Left lung (tissue), 10 donors: ENCODE results near the gene EEA1. TPM values are rescaled to one million over a fixed set of nuclear protein-coding genes. Genes with fewer than 3 reads are reported as not detected.

ENCODE experiments used
- ATAC-seq: fragments of 200-7000 bp; cut with Tn5 transposase; one replicate; pipeline ENCODE4 v1.9.1; 2020; ENCODE audit warnings: moderate library complexity
- DNase-seq, 4 donors: peaks; one replicate each; pipeline ENCODE4 v3.0.0-alpha.2; 2013 to 2020
- H3K27ac ChIP-seq, 2 donors: fragments of 200-600 bp; sonication (generic) in 1 of 2; one replicate each; pipeline versions ENCODE4 v1.5.0 to v1.8.0; 2020 to 2021
- H3K27me3 ChIP-seq, 2 donors: fragments of 200-600 bp; sonication (generic) in 1 of 2; one replicate each; pipeline versions ENCODE4 v1.5.0 to v1.8.0; 2020 to 2021
- H3K36me3 ChIP-seq, 2 donors: fragments of 200-600 bp; sonication (generic) in 1 of 2; one replicate each; pipeline versions ENCODE4 v1.5.0 to v1.8.0; 2020 to 2021
- H3K4me1 ChIP-seq, 2 donors: fragments of 200-600 bp; one replicate each; pipeline ENCODE4 v1.8.0; 2021
- H3K4me3 ChIP-seq, 2 donors: fragments of 200-600 bp; sonication (generic) in 1 of 2; one replicate each; pipeline versions ENCODE4 v1.5.0 to v1.8.0; 2020 to 2021; ENCODE audit warnings: mild to moderate bottlenecking in 1 of 2
- H3K9me3 ChIP-seq, 2 donors: fragments of 200-600 bp; sonication (generic) in 1 of 2; one replicate each; pipeline versions ENCODE4 v1.5.0 to v1.8.0; 2020 to 2021
- intact Hi-C, 2 donors: fragments of 100-400 bp; cut with DNase I; formaldehyde crosslinking; loops; one replicate each; pipeline versions ENCODE4 v1.11.2 to v1.14.2; 2022
- polyA plus RNA-seq, 6 donors: library from polyadenylated mRNA; unstranded; fragments of 120-200 nt; gene quantifications; one replicate each; pipeline ENCODE4 v1.2.1, GENCODE V29; 2013; ENCODE audit not compliant: insufficient read length in 6 of 6
- total RNA-seq, 2 donors: library from RNA; stranded (reverse); fragmentation: NEBNext Ultra II Directional; extraction: Animal tissue kit (Norgen Biotek cat#: 25700); gene quantifications; one replicate each; pipeline ENCODE4 v1.2.1, GENCODE V29; 2021
- TF ChIP-seq, protein P1 (sequence below), 2 donors: fragments of 200-600 bp; sonication (generic) in 1 of 2; IDR thresholded peaks; one replicate each; pipeline versions ENCODE4 v1.5.0 to v1.8.0; 2021; ENCODE audit warnings: antibody characterized with exemption in 2 of 2
- donor health status: DM: no; HTN: yes; CAD: no.
- donor health status: DM: no; HTN: no; CAD: no.

Gene EEA1
- total and polyA plus RNA-seq, 8 donors: 15.8 to 34.6 (median 20.4) TPM

DNA sequence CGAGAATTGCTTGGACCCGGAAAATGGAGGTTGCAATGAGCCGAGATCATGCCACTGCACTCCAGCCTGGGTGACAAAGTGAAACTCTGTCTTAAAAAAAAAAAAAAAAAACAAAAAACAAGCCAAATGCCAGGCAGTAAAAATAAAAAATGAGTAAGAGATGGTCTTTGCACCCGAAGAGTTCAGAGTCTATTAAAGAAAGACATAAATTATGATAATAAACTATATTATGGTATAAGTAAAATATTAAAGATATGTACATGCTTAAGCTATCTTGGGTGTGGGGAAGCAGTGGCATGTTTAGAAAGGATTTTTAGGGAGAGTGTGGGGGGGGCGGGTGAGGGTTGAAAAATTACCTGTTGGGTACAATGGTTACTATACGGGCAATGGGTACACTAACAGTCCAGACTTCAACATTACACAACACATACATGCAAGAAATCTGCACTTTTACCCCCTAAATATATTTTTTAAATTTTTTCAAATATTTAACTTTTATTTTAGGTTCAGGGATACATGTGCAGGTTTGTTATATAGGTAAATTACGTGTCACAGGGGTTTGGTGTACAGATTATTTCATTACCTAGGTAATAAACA, 99.3 kb downstream of the EEA1 start:
- ATAC-seq (no peak), DNase-seq (no peak)
- intact Hi-C loops: no loop called here
- H3K4me3 ChIP-seq: no peak overlapping the region
- peaks cover 0 to 51% of the 10 kb centered on the region in 2 donors for H3K36me3 ChIP-seq
- no peaks in the 10 kb centered on the region for H3K27me3 ChIP-seq
- TF ChIP-seq, protein P1, sequence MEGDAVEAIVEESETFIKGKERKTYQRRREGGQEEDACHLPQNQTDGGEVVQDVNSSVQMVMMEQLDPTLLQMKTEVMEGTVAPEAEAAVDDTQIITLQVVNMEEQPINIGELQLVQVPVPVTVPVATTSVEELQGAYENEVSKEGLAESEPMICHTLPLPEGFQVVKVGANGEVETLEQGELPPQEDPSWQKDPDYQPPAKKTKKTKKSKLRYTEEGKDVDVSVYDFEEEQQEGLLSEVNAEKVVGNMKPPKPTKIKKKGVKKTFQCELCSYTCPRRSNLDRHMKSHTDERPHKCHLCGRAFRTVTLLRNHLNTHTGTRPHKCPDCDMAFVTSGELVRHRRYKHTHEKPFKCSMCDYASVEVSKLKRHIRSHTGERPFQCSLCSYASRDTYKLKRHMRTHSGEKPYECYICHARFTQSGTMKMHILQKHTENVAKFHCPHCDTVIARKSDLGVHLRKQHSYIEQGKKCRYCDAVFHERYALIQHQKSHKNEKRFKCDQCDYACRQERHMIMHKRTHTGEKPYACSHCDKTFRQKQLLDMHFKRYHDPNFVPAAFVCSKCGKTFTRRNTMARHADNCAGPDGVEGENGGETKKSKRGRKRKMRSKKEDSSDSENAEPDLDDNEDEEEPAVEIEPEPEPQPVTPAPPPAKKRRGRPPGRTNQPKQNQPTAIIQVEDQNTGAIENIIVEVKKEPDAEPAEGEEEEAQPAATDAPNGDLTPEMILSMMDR (IDR thresholded peaks at IDR 0.05): no peak
- H3K27ac ChIP-seq: no peak overlapping the region
- no peaks in the 10 kb centered on the region for H3K4me1 ChIP-seq
- H3K9me3 ChIP-seq: no peaks in the 10 kb centered on the region

DNA sequence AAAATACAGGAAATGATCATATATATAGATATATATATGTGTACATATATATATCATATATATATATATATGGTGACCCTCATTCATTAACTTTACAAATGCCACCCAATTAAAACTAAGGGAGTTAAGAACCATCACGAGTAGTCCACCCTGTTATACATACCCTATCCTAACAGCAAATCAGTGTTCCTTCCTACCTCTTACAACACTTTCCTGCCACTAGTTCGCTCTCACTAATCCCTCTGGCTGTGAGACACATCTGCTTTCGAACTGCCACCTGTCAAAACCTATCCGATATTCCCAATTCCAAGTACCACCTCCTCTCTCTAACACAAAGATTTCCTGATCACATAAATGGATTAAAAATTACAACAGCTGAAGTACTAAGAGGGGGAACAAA, 100.5 kb downstream of the EEA1 start:
- Histone ChIP-seq H3K36me3 (peaks cover 0 to 56% of the 10 kb centered on the region in 2 donors), H3K9me3 (no peaks in the 10 kb centered on the region), H3K4me1 (no peaks in the 10 kb centered on the region), H3K4me3 (no peak overlapping the region), H3K27me3 (no peaks in the 10 kb centered on the region), H3K27ac (no peak overlapping the region)
- DNase-seq (no peak), ATAC-seq (no peak)
- TF ChIP-seq, protein P1 (IDR thresholded peaks at IDR 0.05): no peak
- intact Hi-C loops: no loop called here

DNA sequence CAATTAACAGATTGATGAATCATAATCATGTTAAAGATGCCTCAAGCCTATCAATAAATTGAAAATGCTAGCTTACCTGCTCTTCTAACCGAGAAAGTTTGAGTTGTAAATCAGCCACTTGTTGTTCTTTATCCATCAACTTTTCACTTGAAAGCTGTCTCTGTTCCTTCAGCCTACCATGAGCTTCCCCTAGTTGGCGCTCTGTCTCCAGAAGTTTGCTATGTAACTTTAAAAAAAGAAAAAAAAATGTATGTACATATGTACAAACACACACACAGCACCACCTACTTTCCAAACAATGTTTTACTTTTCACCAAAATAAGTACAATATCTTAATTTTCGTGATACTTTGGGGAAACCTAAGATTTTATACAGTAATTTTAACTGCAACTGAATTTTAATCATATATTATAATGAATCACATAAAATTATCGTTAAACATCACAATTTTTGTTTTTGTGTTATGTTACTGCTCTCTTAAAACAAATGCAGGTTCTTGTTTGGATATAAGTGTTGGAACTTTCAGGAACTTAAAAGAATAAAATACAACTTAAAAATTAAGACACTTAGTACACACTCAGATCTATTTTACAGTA, 101.2 kb downstream of the EEA1 start:
- ATAC-seq (peak; percentile 33), DNase-seq (peak in 2 of 4 donors; percentile 19 to 48)
- TF ChIP-seq, protein P1 (IDR thresholded peaks at IDR 0.05): peak in 1 of 2 donors; percentile 38
- H3K4me1 ChIP-seq: no peaks in the 10 kb centered on the region
- H3K9me3 ChIP-seq: no peaks in the 10 kb centered on the region
- intact Hi-C loops: no loop called here
- peaks cover 0 to 56% of the 10 kb centered on the region in 2 donors for H3K36me3 ChIP-seq
- no peak overlapping the region for H3K4me3 ChIP-seq
- no peak overlapping the region for H3K27ac ChIP-seq
- no peaks in the 10 kb centered on the region for H3K27me3 ChIP-seq

DNA sequence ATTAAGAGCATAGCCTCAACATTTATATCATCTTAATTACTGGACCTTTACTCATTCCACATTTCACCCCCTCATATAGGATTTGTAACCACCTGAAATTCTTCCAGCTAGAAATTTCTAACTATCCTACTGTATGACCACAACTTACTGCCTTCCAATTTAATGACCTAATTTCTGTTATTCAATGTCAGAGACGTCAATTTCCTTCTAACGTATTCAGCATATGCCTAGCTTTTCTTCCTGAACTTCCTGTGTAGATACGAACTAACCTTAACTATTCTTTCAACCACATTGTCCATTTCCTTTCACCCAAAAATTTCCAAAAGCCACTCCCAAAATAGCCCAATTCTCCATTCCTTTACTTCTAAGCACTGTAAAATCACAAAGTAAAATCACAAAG, 108.0 kb downstream of the EEA1 start:
- Histone ChIP-seq H3K4me1 (no peaks in the 10 kb centered on the region), H3K9me3 (no peaks in the 10 kb centered on the region), H3K27ac (no peak overlapping the region), H3K27me3 (no peaks in the 10 kb centered on the region), H3K4me3 (no peak overlapping the region), H3K36me3 (peaks cover 0 to 45% of the 10 kb centered on the region in 2 donors)
- DNase-seq: no peak
- ATAC-seq: no peak
- intact Hi-C loops: no loop called here
- TF ChIP-seq, protein P1 (IDR thresholded peaks at IDR 0.05): no peak

DNA sequence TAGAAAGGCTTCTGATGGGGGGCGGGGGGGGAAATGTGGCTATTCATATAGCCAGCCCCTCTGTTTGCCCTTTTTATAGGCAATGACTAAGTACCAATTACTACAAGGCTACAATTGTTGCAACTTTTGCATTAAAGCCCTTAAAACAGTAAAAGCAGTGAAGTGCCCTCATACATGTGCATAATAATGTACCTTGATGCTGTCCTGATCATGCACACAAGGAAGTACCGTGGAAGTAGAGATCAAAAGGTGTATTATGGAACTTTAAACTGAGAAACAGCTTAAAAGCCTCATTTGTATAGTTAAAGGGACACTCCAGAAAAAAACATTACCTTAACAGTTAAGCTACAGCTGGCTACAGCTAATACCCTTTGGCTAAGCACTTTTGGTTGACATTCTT, 114.5 kb downstream of the EEA1 start:
- ATAC-seq: no peak
- Histone ChIP-seq H3K4me1 (no peaks in the 10 kb centered on the region), H3K4me3 (no peak overlapping the region), H3K27me3 (no peaks in the 10 kb centered on the region), H3K36me3 (peaks cover 0 to 58% of the 10 kb centered on the region in 2 donors), H3K27ac (no peak overlapping the region), H3K9me3 (no peaks in the 10 kb centered on the region)
- intact Hi-C loops: no loop called here
- TF ChIP-seq, protein P1 (IDR thresholded peaks at IDR 0.05): no peak
- no peak for DNase-seq
